ENCODE measurements around the gene ZFP28.

The ZFP28 gene

DNA sequence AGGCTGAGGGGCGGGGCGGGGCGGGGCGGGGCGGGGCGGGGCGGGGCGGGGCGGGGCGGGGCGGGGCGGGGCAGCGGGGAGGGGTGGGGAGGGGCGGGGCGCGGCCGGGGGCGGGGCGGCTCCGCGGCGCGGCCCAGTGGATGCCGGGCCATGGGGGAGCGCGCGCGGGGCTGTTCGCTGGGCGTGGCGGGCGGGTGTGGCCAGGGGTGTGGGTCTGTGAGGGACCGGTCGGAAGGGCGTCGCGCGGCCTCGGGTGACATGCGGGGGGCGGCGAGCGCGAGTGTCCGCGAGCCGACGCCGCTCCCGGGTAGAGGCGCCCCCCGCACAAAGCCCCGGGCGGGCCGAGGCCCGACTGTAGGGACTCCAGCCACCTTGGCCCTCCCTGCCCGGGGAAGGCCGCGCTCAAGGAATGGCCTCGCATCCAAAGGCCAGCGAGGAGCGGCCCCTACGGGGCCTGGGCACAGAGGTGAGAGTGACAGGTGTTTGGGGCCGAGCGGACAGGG is at the start of gene ZFP28:
Gene ZFP28, plus strand, starts transcription at position 188 of the 503 bp plus-strand sequence. Its CDS starts 71 bp downstream, at position 259.
- no peak for DNase-seq (ENCODE audit: low spot score)

DNA sequence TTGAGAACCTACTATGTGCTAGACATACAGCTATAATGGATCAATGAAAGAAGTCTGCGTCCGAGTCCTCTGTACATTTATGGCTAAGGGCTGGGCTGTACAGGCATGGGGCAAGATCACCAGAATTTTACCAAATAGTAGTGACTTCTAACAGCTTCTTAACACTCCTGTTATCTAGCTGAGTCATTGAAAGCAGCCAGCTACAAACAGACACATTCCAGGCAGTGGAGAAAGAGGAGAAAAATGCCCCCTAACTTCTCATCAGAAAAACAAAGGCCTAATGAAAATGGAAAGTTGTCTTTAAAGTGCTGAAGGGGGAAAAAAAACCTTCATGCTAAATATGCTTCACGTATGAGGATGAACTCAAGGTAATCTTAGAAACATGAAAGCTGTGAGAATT is 47.3 kb upstream of the ZFP28 start:
- no peak for DNase-seq (ENCODE audit: low spot score)

DNA sequence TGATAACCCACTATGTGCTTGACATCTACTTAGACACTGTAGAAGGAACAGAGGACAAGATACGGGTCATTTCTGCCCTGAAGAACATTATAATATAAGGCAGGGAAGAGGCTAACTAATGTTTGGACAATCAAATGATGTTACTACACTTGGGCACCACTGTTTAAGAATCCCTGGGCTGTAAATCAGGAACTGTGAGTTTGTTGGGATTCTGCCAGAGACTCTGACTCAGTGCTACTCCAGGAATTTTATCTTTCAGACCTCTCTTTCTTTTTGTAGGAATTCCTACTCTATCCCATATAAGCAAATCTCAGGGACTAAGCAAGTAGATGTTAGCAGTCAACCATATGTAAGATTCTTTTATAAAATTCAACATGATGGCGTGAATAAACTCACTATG is 34.2 kb upstream of the ZFP28 start:
- DNase-seq (ENCODE audit: low spot score), result no peak

DNA sequence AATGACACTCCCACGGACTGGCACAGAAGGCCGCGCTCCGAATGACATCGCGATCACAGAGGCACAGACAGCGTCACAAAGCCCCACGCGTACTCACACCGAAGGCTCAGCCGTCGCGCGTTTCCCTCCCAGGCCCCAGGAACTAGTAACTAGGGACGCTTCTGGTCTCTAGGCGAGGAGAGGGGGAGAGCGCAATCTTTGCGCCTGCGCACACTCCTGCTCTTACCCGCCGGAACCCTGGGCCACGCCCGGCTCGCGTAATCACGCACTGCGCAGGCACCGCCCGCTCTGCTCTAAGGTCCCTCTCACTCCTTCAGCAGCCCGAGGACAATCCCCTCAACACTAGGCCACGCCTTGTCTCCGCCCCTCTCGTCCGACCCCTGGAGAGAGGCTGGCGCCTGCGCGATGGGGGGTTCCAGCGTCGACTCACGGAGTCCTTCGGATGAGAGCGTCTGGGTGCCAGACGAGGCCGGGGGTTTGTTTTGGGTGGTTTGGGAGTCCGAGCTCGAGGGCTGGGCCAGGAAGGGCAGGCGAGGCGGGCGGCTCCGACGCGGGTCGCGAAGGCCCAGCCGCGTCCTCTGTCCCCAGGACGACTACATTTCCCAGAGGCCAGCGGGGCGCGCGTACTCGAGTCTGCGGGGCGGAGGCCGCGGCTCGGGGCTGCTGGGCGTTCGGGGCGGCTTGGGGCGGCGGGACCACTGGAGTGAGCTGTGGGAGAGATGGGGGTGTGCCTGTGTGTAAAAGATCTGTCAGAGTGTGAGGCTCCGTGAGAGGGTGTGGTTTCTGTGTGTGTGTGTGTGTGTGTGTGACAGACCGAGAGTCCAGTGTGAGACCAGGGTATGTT is 31.1 kb upstream of the ZFP28 start, which contains the start of gene ZNF471:
Gene ZNF471, plus strand, starts transcription at position 410 of the 844 bp plus-strand sequence. CDS start 3,717 bp downstream, outside the sequence.
- no peak for DNase-seq (ENCODE audit: low spot score)

DNA sequence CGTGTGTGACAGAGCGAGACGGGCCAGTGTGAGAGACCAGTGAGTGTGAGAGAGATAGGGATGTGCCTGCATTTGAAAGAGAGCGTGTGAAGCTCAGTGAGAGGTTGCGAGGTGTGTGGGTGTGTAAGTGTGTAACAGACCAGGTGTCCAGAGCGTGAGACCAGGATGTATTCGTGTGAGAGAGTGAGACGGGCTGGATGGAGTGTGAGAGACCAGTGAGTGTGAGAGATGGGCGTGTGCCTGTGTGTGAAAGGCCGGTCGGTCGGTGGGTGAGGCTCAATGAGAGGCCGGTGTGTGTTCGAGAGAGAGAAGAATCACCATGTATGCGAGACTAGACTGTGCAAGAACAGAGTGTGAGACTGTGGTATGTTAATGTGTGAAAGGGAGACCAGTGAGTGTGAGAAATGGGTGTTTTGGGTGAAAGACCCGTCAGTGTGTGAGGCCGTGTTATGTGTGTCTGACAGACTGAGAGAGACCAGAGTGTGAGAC is 30.4 kb upstream of the ZFP28 start:
- no peak for DNase-seq (ENCODE audit: low spot score)

DNA sequence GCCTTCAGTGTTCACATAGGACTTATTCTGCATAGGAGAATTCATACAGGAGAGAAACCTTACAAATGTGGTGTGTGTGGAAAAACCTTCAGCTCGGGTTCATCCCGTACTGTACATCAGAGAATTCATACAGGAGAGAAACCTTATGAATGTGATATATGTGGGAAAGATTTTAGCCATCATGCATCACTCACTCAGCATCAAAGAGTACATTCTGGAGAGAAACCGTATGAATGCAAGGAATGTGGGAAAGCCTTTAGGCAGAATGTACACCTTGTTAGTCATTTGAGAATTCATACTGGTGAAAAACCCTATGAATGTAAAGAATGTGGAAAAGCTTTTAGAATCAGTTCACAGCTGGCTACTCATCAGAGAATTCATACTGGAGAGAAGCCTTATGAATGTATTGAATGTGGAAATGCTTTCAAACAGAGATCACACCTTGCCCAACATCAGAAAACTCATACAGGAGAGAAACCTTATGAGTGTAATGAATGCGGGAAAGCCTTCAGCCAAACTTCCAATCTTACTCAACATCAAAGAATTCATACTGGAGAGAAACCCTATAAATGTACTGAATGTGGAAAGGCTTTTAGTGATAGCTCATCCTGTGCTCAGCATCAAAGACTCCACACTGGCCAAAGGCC is 13.4 kb upstream of the ZFP28 start:
- DNase-seq (ENCODE audit: low spot score), result no peak

DNA sequence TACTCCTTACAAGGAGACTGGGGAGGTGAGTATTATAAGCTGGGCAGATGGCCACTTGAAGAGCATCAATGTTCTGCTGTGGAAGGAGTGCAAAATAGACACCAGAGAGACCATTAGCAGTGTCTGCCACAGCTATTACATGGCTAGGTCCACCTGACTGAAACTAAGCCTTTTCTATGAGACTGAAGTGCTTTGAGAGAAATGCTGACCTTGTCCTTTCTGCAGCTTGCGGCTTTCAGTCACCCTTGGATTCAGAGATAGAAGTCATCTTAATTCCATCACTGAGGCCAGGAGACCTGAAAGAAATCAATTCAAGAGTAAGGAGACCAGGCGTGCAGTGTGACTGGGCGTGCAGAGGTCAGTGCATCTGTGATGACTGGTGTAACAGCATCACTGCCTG is 1.3 kb upstream of the ZFP28 start:
- DNase-seq (ENCODE audit: low spot score), result no peak

DNA sequence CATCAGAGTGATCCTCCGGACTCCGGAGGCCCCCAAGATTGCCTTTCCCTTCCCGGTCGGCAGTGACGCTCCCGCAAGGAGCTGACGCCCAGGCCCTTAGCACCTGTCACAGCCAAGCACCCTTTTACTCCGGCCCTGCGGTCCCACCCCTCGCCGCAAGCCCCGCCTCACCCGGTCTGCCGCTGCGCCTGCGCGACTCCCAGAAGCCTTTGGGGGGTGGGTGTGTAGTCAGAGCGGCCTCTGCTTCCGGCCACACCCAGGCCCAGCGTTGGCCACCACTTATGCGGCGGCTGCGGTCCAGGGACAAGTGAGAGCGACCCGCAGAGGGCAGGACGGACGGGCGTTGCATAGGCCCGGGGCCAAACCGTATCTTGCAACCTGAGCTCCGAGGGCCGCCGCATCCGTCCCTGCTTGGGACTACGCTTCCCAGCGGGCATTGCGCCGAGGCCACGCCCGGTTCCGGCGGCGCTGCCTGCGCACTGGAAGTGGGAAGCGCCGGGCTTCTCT is 441 bp upstream of the ZFP28 start:
- DNase-seq (ENCODE audit: low spot score), result peak; percentile 89

DNA sequence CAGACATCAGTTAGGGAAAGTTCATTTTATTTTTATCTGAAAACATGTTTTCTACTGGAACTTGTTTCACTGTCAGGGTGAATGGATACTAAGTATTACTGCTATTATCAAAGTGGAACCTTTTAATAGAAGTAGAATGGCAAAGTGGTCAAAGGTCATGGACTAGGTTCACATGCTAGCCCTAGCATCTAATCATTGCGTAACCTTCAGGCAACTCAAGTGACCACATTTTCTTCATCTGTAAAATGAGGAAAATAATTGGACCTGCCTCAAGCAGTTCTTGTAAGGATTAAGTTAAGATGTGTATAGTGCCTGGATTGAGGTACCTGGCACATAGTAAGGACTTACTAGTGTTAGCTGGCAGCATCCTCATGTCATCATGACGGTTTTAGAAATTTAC is 5.0 kb downstream of the ZFP28 start:
- no peak for DNase-seq (ENCODE audit: low spot score)

DNA sequence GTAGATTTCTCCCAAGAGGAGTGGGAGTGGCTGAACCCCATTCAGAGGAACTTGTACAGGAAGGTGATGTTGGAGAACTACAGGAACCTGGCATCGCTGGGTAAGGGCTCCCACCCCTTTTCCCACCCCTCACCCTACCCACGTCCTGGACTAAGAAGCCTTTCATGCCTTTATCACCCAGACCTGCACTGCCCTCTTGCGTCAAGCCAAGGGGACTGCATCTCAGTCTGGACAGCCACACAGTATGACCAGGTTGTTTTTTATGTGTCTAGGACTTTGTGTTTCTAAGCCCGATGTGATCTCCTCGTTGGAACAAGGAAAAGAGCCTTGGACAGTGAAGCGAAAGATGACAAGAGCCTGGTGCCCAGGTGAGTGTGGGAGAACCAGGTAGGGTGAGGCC is 8.8 kb downstream of the ZFP28 start:
- DNase-seq (ENCODE audit: low spot score), result no peak

DNA sequence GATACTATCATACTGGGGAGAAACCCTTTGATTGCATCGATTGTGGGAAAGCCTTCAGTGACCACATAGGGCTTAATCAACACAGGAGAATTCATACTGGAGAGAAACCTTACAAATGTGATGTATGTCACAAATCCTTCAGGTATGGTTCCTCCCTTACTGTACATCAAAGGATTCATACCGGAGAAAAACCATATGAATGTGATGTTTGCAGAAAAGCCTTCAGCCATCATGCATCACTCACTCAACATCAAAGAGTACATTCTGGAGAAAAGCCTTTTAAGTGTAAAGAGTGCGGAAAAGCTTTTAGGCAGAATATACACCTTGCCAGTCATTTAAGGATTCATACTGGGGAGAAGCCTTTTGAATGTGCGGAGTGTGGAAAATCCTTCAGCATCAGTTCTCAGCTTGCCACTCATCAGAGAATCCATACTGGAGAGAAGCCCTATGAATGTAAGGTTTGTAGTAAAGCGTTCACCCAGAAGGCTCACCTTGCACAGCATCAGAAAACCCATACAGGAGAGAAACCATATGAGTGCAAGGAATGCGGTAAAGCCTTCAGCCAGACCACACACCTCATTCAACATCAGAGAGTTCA is 15.6 kb downstream of the ZFP28 start:
- DNase-seq (ENCODE audit: low spot score), result no peak

DNA sequence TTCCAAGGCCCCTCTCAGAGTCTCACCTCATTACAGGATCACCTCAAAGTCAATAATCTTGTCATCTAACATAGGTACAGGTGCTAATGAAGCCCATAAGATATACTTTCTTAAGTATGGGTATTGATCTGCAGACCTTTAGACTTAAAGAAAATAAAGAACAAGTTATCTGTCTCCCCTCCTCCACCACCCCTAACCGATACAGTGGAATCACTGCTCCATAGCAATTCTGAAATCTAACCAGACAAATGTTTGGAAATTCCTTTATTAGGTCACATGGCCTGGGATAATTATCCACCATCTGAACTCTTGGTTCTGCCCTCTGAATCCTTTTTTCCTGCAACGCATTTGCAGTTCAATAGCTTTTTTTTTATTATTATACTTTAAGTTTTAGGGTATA is 24.0 kb downstream of the ZFP28 start:
- no peak for DNase-seq (ENCODE audit: low spot score)

DNA sequence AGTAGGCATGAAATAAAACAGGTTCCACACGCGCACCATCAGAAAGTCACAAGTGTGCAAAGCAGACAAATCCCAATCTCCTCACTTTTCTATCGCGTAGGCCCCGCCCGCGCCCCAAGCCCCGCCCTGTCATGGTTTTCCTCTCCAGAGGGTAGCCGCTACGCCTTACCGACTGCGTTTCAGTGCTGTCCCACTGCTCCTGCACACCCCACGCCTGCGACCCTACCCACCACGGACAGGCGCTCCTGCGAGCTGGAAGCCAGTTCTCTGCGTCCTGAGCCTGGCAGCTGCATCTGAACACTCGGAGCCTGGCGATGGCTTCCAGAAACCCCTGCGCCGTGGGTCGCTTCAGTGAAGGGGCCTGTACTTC is 28.1 kb downstream of the ZFP28 start:
- DNase-seq (ENCODE audit: low spot score), result peak; percentile 39

DNA sequence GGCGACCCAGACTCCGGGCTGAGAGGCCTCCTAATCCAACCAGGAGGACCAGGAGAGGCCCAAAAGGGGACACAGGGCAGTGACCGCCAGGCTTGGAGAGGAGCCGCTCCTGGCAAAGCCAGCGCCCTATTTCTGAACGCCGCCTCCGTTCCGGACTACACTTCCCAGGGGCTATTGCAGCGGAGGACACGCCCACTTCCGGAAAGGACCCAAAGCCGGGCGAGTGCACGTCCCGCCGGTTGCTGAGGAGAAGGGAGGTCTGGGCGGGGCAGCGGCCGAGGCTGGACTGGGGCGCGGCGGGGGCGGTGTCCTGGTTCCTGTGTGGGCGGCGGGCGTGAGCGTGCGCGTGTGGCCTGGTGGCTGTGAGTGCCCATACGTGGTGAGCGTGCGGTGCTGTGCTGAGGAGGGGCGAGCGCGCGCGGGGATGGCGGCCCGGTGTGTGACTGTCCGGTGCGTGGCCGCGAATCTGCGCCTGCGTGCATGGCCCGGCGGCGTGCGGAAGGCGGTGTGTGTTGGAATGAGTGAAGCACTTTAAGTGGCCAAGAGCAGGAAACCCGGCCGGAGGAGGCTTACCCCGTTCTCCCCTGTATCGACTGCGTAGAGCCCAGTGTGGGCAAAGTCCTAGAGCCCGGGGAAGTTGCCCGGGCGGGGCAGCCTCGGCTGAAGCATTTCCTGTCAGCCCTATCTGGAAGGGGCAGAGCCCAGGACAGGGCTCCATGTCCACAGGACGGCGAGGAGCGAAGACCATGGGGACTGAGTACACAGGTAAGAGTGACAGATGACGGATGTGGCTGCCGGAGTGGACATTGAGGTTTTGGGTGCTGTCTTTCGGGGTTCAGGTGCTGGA is 28.7 kb downstream of the ZFP28 start, which contains the start of gene ZNF470:
Gene ZNF470, plus strand, starts transcription at position 195 of the 847 bp plus-strand sequence. CDS start 2,844 bp downstream, outside the sequence.
- DNase-seq (ENCODE audit: low spot score), result peak; percentile 91

DNA sequence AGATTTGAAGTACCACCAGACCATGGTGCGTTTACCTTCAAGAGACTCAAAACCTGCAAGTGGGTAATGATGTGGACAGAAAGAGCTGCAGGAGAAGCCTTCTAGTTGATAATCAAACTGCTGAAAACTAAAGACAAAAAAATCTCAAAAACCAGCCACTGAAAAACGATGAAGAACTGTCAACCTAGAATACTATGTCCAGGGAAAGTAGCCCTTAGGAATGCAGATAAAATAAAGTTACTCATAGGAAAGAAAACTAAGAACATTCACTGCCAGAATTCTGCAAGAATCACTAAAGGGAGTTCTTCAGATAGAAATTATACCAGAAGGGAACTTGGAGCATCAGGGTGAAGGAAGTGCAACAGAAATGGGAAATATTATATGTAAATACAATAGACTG is 33.8 kb downstream of the ZFP28 start:
- no peak for DNase-seq (ENCODE audit: low spot score)

DNA sequence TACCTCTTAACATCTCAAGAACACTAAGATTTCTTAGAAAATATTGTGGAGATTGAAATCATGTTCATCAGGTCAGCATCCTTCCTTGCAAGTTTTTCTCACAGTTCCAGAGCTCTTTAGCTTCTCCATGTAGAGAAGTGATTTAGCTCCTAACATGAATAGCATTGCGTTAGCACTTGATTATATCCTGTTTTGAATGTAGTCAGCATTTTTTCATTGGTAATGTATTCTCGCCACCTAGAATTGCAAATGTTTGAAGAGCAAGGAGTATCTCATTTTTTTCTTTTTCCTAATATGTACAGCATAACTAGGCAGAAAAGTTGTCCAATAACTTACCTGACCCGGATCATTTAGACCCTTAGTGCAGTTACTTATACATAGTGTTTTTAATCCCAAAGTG is 35.2 kb downstream of the ZFP28 start:
- DNase-seq (ENCODE audit: low spot score), result no peak

DNA sequence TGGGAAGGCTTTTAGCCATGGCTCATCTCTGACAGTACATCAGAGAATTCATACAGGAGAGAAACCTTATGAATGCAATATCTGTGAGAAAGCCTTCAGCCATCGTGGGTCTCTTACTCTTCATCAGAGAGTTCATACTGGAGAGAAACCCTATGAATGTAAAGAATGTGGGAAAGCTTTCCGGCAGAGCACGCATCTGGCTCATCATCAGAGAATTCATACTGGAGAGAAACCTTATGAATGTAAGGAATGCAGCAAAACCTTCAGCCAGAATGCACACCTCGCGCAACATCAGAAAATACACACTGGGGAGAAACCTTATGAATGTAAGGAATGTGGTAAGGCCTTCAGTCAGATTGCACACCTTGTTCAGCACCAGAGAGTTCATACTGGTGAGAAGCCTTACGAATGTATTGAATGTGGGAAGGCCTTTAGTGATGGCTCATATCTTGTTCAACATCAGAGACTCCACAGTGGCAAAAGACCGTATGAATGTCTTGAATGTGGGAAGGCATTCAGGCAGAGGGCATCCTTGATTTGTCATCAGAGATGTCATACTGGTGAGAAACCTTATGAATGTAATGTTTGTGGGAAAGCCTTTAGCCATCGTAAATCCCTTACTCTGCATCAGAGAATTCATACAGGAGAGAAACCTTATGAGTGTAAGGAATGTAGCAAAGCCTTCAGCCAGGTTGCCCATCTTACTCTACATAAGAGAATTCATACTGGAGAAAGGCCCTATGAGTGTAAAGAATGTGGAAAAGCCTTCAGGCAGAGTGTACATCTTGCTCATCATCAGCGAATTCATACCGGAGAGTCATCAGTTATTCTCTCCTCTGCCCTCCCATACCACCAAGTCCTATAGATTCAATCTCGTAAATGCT is 39.2 kb downstream of the ZFP28 start:
- no peak for DNase-seq (ENCODE audit: low spot score)

DNA sequence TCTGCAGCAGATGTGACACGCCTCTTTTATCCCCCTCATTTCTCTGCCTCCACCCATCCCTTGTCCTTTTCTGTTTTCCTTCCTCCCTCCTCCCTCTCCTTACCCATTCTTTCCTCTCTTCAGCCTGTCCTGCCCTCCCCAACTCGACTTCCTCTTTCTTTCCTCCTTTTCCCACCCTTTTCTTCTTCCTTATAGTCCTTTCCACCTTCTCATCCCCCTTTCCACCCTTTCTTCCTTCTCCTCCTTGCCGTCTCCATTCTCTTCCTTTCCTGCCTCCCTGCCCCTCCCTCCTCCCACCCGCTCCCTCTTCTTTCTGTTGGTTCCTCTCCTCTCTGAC is 55.7 kb downstream of the ZFP28 start:
- DNase-seq (ENCODE audit: low spot score), result no peak

DNA sequence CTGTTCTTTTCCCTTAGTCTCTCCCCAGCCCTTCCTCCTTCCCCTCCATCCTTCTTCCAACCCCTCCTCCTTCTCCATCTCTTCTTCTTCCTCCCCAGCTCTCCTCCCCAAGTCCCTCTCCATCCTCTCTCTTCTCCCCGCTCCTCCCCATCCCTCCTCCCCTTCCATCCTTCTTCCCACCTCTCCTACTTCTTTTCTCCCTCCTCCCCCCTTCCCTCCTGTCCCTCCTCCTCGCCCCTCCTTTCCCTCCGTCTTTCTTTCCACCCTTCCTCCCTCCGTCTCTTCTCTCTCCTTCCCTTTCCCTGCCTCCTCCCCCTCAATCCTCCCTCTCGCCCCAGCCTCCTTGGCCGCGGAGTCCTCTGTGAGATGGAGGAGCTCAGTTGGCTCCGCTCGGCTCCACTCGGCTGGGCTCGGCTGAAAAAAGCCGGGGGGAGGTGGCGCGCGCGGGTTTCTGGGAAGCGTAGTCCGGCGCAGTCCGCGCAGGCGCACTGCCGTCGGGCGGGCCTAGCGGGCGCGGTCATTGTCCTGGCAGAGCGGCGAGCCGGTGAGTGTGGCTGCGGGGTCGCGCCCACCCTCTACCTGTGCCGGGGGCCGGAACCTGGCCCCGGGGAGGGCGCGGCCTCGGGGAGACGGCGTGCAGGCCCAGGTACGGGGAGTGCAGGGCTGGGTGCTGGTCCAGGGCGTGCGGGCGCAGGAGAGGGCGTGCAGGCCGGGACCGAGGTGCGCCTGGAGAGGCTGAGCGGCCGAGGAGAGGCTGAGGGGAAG is 56.2 kb downstream of the ZFP28 start, which contains the start of gene ZNF71:
Gene ZNF71, plus strand, starts transcription at position 520 of the 765 bp plus-strand sequence. CDS start 6,257 bp downstream, outside the sequence.
- DNase-seq (ENCODE audit: low spot score), result peak; percentile 94

DNA sequence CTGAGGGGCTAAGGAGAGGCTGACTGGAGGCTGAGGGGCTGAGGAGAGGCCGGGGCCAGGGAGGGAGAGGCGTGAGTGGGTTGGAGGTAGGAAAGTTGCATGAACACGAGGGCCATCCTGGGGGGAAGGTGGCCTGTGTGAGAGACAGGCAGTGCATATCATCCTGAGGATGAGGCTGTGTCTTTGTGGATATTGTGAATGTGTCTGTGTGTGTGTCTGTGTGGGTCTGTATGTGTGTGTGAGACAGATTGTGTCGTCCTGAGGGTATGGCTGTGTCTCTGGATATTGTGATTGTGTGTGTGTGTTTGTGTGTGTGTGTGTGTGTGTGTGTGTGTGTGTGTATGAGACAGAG is 56.8 kb downstream of the ZFP28 start:
- DNase-seq (ENCODE audit: low spot score), result peak; percentile 6
